Measurements from ENCODE around the gene FLVCR1. TPM values are rescaled to one million over a fixed set of nuclear protein-coding genes. Genes with fewer than 3 reads are reported as not detected.

The FLVCR1 gene
- polyA plus RNA-seq, 3 donors = 1.8 to 5.5 (median 2.8) TPM

DNA sequence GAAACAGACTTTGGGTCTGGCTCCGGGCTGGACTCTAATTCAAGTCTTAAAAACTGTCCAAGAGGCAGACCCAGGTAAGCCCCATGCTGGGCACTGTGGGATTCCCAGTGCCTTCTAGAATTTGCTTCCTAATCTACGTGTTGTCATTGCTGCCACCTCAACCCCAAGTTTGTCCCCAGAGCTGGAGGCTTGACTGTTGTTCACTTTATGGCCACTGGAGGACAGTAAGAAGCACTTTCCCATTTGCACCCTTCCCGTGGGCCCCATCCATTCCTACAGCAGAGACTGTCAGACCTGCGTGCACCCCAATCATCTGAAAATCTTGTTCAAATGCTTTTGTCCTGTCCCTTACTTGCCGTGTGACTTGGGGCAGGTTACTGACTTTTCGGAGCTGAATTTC lies 62.8 kb downstream of the FLVCR1 start:
- no peak for DNase-seq
- no peaks in the 10 kb centered on the region for H3K9me3 ChIP-seq (replicated peaks in 1 of 2; ENCODE audit: control insufficient read depth in 1 of 2, insufficient read depth in 1 of 2, low read length in 2 of 2)
- Mint-ChIP-seq H3K9me3 (peaks cover 0 to 1% (median 0%) of the 10 kb centered on the region in 7 donors), H3K4me1 (peaks cover 13% of the 10 kb centered on the region), H3K27me3 (ENCODE audit: low read depth in 3 of 3) (peaks cover 11 to 16% (median 11%) of the 10 kb centered on the region in 3 donors), H3K36me3 (no peaks in the 10 kb centered on the region), H3K27ac (peak overlapping the region in 1 of 7 donors; percentile 38), H3K4me3 (no peak overlapping the region)
- intact Hi-C loops (cut with micrococcal nuclease) = no loop called here
- H3K4me1 ChIP-seq (ENCODE audit: control insufficient read depth in 1 of 2, insufficient read depth in 2 of 2, low read length in 2 of 2) = peaks cover 8% of the 10 kb centered on the region in 2 donors
- no peak overlapping the region for H3K4me3 ChIP-seq (replicated peaks in 1 of 3; ENCODE audit: low read depth in 2 of 3, low read length in 3 of 3)
- no peaks in the 10 kb centered on the region for H4K20me1 ChIP-seq (ENCODE audit: insufficient read depth, low read length)
- TF ChIP-seq, protein P1, sequence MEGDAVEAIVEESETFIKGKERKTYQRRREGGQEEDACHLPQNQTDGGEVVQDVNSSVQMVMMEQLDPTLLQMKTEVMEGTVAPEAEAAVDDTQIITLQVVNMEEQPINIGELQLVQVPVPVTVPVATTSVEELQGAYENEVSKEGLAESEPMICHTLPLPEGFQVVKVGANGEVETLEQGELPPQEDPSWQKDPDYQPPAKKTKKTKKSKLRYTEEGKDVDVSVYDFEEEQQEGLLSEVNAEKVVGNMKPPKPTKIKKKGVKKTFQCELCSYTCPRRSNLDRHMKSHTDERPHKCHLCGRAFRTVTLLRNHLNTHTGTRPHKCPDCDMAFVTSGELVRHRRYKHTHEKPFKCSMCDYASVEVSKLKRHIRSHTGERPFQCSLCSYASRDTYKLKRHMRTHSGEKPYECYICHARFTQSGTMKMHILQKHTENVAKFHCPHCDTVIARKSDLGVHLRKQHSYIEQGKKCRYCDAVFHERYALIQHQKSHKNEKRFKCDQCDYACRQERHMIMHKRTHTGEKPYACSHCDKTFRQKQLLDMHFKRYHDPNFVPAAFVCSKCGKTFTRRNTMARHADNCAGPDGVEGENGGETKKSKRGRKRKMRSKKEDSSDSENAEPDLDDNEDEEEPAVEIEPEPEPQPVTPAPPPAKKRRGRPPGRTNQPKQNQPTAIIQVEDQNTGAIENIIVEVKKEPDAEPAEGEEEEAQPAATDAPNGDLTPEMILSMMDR (IDR thresholded peaks at IDR 0.05) = peak; percentile 31
- no peak overlapping the region for H3K4me2 ChIP-seq (replicated peaks; ENCODE audit: extremely low read depth, low read length, poor library complexity, severe bottlenecking)
- 83% methylated on average over 6 of the region's 6 CpGs for WGBS (ENCODE audit: insufficient coverage)
- H3K79me2 ChIP-seq (ENCODE audit: insufficient read depth, low read length) = no peaks in the 10 kb centered on the region
- H3K27ac ChIP-seq (ENCODE audit: low read depth in 1 of 2, low read length in 2 of 2) = no peak overlapping the region
- no peaks in the 10 kb centered on the region for H3K36me3 ChIP-seq (replicated peaks in 1 of 2; ENCODE audit: control insufficient read depth in 1 of 2, insufficient read depth in 2 of 2, low read length in 2 of 2)
- no peak overlapping the region for H3K9ac ChIP-seq (ENCODE audit: insufficient read depth, low read length, poor library complexity, severe bottlenecking)
- no peaks in the 10 kb centered on the region for H3K27me3 ChIP-seq (ENCODE audit: control insufficient read depth in 2 of 2, insufficient read depth in 2 of 2, low read length in 2 of 2)
- no peak overlapping the region for H2AFZ ChIP-seq (ENCODE audit: insufficient read depth, low read depth, low read length, poor library complexity, severe bottlenecking)

DNA sequence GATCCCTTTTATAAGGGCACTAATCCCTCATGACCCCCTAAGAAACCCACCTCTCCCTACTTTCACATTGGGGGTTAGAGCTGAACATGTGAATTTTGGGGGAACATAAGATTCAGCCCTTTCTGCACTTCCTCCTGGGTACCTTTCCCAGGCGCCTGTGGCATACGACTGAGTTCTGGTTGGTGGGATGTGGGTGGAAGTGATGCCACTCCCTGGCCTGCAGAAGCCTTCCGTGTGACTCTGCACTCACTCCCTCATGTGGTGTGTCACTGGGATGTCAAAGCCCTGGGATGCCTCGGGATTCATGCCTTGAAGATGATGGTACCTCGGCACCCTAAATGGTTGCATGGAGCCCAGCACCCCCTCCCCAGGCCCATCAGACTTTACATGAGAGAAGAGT lies 63.9 kb downstream of the FLVCR1 start:
- Histone ChIP-seq H3K9ac (ENCODE audit: insufficient read depth, low read length, poor library complexity, severe bottlenecking) (no peak overlapping the region), H4K20me1 (ENCODE audit: insufficient read depth, low read length) (no peaks in the 10 kb centered on the region), H3K9me3 (replicated peaks in 1 of 2; ENCODE audit: control insufficient read depth in 1 of 2, insufficient read depth in 1 of 2, low read length in 2 of 2) (no peaks in the 10 kb centered on the region), H3K36me3 (replicated peaks in 1 of 2; ENCODE audit: control insufficient read depth in 1 of 2, insufficient read depth in 2 of 2, low read length in 2 of 2) (no peaks in the 10 kb centered on the region), H3K27ac (ENCODE audit: low read depth in 1 of 2, low read length in 2 of 2) (no peak overlapping the region), H3K4me2 (replicated peaks; ENCODE audit: extremely low read depth, low read length, poor library complexity, severe bottlenecking) (no peak overlapping the region), H3K27me3 (ENCODE audit: control insufficient read depth in 2 of 2, insufficient read depth in 2 of 2, low read length in 2 of 2) (no peaks in the 10 kb centered on the region), H2AFZ (ENCODE audit: insufficient read depth, low read depth, low read length, poor library complexity, severe bottlenecking) (no peak overlapping the region), H3K4me1 (ENCODE audit: control insufficient read depth in 1 of 2, insufficient read depth in 2 of 2, low read length in 2 of 2) (no peaks in the 10 kb centered on the region), H3K79me2 (ENCODE audit: insufficient read depth, low read length) (no peaks in the 10 kb centered on the region), H3K4me3 (replicated peaks in 1 of 3; ENCODE audit: low read depth in 2 of 3, low read length in 3 of 3) (no peak overlapping the region)
- intact Hi-C loops (cut with micrococcal nuclease) = no loop called here
- H3K36me3 Mint-ChIP-seq = no peaks in the 10 kb centered on the region
- H3K9me3 Mint-ChIP-seq = peaks cover 0 to 2% (median 0%) of the 10 kb centered on the region in 7 donors
- TF ChIP-seq, protein P1 (IDR thresholded peaks at IDR 0.05) = no peak
- peaks cover 4 to 11% (median 11%) of the 10 kb centered on the region in 3 donors for H3K27me3 Mint-ChIP-seq (ENCODE audit: low read depth in 3 of 3)
- H3K4me1 Mint-ChIP-seq = peaks cover 4% of the 10 kb centered on the region
- H3K4me3 Mint-ChIP-seq = no peak overlapping the region
- 67% methylated on average over 1 of the region's 5 CpGs for WGBS (ENCODE audit: insufficient coverage)
- DNase-seq = no peak
- H3K27ac Mint-ChIP-seq = no peak overlapping the region

Measured in CD14-positive monocyte (primary cell).